CD4-positive, alpha-beta T cell treated with Interleukin-4 for 4 hours (primary cell): ENCODE results near the gene OR6C4.
"Not testable (repeated sequence)": the region's sequence is repeated elsewhere in the genome, so short reads cannot be mapped to it uniquely, and the experiment has no call there.

Experiments
- DNase-seq: peaks from one replicate; pipeline ENCODE4 v3.0.0-alpha.2; 2020

OR6C4 gene

DNA sequence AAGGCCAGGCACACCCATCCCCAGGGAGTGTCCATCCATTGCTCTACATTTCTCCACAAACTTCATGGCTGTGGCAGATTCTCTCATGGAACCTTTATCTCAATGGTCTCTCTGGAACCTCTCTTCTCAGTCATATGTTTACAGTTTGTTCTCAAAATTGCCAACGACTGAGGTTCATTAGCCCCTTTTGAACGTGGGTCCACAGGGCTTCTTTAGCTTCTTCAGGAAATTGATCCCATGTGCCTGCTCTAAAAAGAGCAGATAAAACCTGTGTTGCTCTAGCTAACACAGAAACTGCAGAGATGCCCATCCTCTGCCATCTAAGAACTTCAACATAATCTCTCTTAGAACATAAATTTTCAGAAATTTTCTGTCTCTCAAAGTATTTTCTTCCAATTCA is at the start of gene OR6C4:
TSS of gene OR6C4 (plus strand) at position 301 of the 400 bp plus-strand sequence. CDS start 1,625 bp downstream, outside the sequence.
- DNase-seq = no peak

DNA sequence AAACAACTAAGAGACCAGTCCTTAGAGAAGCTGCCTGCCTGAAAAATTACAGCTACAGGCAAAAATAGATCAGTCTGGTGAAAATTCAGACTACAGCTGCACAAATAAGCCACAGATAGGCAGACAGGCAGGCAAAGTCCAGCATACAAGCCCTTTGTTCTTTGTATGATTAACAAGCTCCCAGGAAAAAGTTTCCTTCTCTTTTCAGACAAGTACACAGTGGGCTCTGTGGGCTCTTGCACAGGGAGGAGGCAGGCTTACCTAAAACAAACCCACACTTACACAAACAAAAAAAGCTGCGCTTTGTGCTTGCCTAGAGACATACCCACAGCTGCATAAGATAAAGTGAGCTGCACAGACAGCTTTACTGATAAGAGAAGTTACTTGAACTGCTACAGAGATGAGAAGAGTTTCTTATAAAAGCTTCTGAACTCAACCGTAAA is 49.6 kb upstream of the OR6C4 start:
- no peak for DNase-seq

DNA sequence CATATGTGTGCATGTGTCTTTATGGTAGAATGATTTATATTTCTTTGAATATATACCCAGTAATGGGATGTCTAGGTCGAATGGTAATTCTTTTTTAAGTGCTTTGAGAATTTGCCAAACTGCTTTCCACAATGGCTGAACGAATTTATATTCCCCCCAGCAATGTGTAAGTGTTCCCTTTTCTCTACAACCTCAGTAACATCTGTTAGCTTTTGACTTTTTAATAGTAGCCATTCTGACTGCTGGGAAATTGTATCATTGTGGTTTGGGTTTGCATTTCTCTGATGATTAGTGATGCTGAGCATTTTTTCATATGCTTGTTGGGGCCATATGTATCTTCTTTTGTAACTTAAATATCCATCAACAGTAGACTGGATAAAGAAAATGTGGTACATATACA is 47.8 kb upstream of the OR6C4 start:
- no peak for DNase-seq

DNA sequence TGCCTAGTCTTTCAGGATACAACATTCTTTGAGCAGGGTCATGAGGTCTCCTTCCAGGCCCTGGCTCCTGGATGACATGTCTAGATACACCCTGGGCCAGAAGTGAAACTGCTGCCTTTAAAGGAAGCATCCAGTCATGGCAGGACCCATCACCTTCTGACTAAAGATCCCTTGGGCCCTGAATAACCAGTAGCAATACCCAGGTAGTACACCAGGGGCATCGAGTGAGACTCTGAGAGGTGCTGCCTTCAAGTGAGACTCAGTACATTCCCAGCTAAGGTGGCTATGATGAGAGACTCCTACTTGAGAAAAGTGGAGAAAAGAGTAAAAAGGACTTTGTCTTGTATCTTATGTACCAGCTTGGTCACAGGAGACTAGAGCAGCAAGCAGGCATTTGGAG is 33.7 kb upstream of the OR6C4 start:
- no peak for DNase-seq

DNA sequence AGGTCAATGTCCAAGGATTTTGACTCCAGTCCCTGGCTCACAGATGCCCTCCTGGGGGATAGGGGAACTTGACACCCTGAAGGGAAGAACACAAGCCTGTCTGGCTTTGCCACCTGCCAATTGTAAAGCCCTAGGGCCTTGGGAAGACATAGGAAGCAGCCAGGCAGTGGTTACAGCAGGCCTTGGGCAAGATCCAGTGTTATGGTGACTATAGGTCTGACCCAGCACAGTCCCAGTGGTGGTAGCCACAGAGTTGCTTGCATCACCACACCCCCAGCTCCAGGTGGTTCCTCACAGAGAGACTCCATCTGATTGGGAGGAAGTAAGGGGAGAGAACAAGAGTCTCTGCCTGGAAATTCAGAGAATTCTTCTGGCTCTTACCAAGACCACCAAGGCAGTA is 33.0 kb upstream of the OR6C4 start:
- no peak for DNase-seq

DNA sequence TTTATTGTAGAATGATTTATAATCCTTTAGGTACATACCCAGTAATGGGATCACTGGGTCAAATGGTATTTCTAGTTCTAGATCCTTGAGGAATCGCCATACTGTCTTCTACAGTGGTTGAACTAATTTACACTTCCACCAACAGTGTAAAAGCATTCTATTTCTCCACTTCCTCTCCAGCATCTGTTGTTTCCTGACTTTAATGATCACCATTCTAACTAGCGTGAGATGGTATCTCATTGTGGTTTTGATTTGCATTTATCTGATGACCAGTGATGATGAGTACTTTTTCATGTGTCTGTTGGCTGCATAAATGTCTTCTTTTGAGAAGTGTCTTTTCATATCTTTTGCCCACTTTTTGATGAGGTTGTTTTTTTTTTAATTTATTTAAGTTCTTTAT is 1.2 kb upstream of the OR6C4 start:
- not testable (repeated sequence) for DNase-seq

DNA sequence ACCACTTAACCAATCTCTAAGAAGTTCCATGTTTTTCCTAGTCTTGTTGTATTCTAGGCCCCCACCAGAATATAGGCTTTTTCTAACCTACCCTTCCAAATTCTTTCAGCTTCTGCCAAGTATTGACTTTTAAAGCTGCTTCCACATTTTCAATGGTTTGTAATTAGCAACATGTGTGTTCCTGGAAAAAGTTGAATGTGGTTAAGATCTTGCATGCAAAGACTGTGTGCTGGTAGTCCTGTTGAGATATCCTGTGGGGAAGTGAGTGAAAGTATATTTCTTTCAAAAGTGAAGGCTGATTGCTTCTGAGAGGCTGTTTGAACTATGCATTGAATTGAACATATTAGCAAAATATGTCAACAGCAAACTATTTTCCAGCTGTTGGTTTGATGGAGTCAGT is 646 bp upstream of the OR6C4 start:
- no peak for DNase-seq

DNA sequence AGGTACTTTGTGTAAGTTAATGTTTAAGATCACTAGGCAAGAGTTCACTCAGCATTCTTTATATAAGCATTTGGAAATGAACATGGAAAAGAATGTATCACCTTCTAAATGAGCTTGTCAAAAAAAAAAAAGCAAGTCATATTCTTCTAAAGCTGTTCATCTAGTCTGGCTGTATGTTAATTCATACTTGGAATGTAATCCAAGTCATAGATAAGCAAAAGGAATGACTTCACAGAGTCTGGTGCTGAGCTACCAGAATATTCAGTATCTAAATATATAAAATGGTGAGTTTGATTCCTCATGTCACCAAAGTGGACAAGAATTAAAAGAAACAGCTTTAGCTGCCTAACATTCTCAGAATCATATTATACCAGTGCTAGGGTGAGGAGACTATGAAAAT is 4.9 kb downstream of the OR6C4 start:
- no peak for DNase-seq

DNA sequence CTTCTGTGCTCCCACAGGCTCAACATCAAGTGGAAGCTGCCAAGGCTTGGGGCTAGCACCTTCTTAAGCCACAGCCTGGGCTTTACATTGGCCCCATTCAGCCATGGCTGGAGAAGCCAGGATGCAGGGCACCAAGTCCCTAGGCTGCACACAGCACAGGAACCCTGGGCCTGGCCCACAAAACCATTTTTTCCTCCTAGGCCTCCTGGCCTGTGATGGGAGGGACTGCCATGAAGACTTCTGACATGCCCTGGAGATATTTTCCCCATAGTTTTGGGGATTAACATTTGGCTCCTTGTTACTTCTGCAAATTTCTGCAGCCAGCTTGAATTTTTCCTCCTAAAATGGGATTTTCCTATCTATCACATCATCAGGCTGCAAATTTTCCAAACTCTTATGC is 20.7 kb downstream of the OR6C4 start:
- DNase-seq = not testable (repeated sequence)

DNA sequence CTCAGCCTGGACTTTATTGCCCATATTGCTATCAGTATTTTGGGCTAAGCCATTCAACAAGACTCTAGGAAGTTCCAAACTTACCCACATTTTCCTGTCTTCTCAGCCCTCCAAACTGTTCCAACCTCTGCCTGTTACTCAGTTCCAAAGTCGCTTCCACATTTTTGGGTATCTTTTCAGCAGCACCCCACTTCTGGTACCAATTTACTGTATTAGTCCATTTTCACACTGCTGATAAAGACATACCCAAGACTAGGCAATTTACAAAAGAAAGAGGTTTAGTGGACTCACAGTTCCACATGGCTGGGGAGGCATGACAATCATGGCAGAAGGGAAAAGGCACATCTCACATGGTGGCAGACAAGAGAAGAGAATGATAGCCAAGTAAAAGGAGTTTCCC is 21.3 kb downstream of the OR6C4 start:
- not testable (repeated sequence) for DNase-seq

DNA sequence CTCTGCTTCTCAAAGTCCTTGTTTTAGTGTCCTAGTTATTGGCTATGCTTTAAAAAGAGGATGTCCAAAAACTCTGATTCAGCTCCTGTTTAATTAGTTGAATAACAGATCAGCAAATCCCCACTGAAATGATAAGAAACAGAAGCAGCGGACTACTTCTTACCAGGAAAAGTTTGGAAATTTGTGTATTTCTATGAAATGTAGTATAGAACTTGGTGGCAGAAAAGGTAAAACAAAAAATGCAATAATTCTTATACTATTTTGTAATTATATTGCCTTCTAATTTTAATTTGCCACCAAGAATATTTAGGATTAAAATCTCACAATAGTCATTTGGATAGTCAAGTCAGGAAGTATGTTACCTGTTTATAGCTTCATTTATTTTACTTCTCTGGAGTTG is 22.8 kb downstream of the OR6C4 start, which contains the start of gene OR2AP1:
TSS of gene OR2AP1 (plus strand) at position 301 of the 400 bp plus-strand sequence. CDS start 1,947 bp downstream, outside the sequence.
- DNase-seq = no peak

DNA sequence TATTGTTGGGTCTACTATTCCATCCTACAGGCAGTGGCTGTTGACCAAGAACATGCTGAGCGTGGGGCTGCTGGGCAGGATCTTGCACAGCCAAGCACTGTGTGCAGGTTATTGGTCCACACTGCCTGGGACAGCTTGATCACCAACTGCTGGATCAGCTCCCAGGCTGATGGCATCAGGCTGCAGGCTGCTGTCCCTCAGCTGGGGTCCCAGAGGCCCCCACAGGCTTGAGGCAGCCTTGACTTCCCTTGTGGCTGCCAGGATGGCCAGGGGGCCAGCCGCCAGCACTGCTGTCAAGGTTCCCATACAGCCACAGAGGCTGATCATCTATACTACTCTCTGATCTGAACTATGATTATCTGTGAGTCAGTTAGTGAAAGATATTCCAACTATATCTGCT is 32.7 kb downstream of the OR6C4 start:
- DNase-seq = no peak

DNA sequence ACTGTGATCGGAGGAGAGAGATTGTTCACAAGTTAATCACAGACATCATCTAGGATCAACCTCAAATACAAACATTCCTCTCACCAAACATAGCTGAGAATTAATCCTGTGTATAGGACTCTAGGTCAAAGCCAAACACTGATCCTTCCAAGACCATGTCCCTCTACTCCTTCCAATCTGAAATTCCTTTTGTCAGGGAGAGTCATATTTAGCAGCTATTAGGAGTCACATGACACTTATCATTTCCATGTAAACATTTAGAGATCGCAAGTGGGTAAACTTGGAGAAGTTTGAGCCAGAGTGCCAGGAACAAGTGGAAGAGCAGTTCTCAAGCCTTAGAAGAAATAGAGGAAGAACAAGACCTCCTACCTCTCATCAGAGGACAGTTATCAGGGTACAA is 36.4 kb downstream of the OR6C4 start:
- DNase-seq = no peak

DNA sequence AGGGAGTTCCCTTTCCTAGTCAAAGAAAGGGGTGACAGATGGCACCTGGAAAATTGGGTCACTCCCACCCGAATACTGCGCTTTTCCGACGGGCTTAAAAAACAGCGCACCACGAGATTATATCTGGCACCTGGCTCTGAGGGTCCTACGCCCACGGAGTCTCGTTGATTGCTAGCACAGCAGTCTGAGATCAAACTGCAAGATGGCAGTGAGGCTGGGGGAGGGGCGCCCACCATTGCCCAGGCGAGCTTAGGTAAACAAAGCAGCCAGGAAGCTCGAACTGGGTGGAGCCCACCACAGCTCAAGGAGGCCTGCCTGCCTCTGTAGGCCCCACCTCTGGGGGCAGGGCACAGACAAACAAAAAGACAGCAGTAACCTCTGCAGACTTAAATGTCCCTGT is 40.8 kb downstream of the OR6C4 start:
- not testable (repeated sequence) for DNase-seq
